HepG2 (cell line): Measurements from ENCODE around the gene NET1. TPM values are rescaled to one million over a fixed set of nuclear protein-coding genes. Genes with fewer than 3 reads are reported as not detected.

Experiments
- ATAC-seq: fragments of 200-7000 bp; cut with Tn5 transposase; 3 replicates; pipeline ENCODE4 v1.9.1; 2020; ENCODE audit warnings: mild to moderate bottlenecking, moderate library complexity
- BruUV-seq: library from RNA; stranded (reverse); fragments of 400-500 nt; replicated peaks from 2 replicates; lab custom pipeline; 2021; lab: Mats Ljungman, UMichigan
- CTCF ChIA-PET: fragments of 300-600 bp; formaldehyde crosslinking; extraction: SDS; loops from one replicate; lab custom pipeline; 2021; ENCODE audit warnings: low total read pairs, inconsistent platforms, low intra/inter-chr PET ratio; lab: Yijun Ruan, JAX
- POLR2A ChIA-PET: fragments of 350-600 bp; sonication (Branson Sonifier 250); formaldehyde crosslinking; loops from one replicate; lab custom pipeline; 2020; ENCODE audit warnings: antibody characterized with exemption, inconsistent platforms; lab: Yijun Ruan, JAX
- DNase-seq: peaks from one replicate; pipeline ENCODE4 v3.0.0-alpha.2; 2015; ENCODE audit warnings: low spot score
- FAIRE-seq: peaks from 3 replicates; lab custom pipeline; 2011; peaks lifted over from hg19 to GRCh38; lab: Jason Lieb, UNC
- H2AFZ ChIP-seq: one replicate; pipeline ENCODE4 v1.6.1; 2011; ENCODE audit warnings: low read length, inconsistent platforms
- H3K27ac ChIP-seq: fragments of 300-600 bp; 3 replicates; pipeline ENCODE4 v1.8.0; 2011; ENCODE audit warnings: mixed run types, mild to moderate bottlenecking, mixed read lengths, low read length, inconsistent platforms; ENCODE audit not compliant: insufficient read depth; ENCODE audit errors: extremely low read length
- H3K27me3 ChIP-seq, 2 experiments: fragments of 200-600 bp in 1 of 2; 2 replicates in 1 of 2; 3 replicates in 1 of 2; pipeline versions ENCODE4 v1.6.0 to v1.8.0; 2011; ENCODE audit warnings: low read length in 2 of 2, mild to moderate bottlenecking in 2 of 2, moderate library complexity in 2 of 2, inconsistent platforms in 1 of 2; ENCODE audit not compliant: insufficient read depth in 2 of 2, control insufficient read depth in 1 of 2
- H3K36me3 ChIP-seq, 2 experiments: fragments of 200-600 bp in 1 of 2; replicated peaks in 1 of 2; 2 replicates in 1 of 2; 3 replicates in 1 of 2; pipeline versions ENCODE4 v1.5.1 to v1.8.0; 2011; ENCODE audit warnings: low read length in 2 of 2, inconsistent platforms in 1 of 2; ENCODE audit not compliant: insufficient read depth in 2 of 2, control insufficient read depth in 1 of 2
- H3K4me1 ChIP-seq: 2 replicates; pipeline ENCODE4 v1.5.1; 2012; ENCODE audit warnings: low read length, inconsistent platforms; ENCODE audit not compliant: insufficient read depth
- H3K4me2 ChIP-seq: 2 replicates; pipeline ENCODE4 v1.6.0; 2011; ENCODE audit warnings: low read depth, low read length, inconsistent platforms
- H3K4me3 ChIP-seq, 3 experiments: fragments of 200-600 bp in 1 of 3; sonication (generic), shearing (Covaris generic) in 1 of 3; replicated peaks in 1 of 3; 2 replicates each; pipeline ENCODE4 v1.5.1; 2011 to 2016; ENCODE audit warnings: low read length in 3 of 3, inconsistent platforms in 2 of 3, low read depth in 2 of 3, mild to moderate bottlenecking in 2 of 3, control low read depth in 1 of 3, mixed read lengths in 1 of 3; ENCODE audit not compliant: insufficient read depth in 1 of 3
- H3K79me2 ChIP-seq: one replicate; pipeline ENCODE4 v1.6.1; 2011; ENCODE audit warnings: low read length, inconsistent platforms; ENCODE audit not compliant: insufficient read depth
- H3K9ac ChIP-seq: 2 replicates; pipeline ENCODE4 v1.6.0; 2011; ENCODE audit warnings: mild to moderate bottlenecking, low read depth, low read length, inconsistent platforms; ENCODE audit not compliant: insufficient read depth
- H3K9me3 ChIP-seq: 2 replicates; pipeline ENCODE4 v1.5.1; 2012; ENCODE audit warnings: mild to moderate bottlenecking, low read length
- H4K20me1 ChIP-seq: 2 replicates; pipeline ENCODE4 v1.6.0; 2011; ENCODE audit warnings: inconsistent platforms, mild to moderate bottlenecking, low read length, moderate library complexity; ENCODE audit not compliant: insufficient read depth
- AKAP8 ChIP-seq: sonication (generic); formaldehyde crosslinking; IDR thresholded peaks from 2 replicates; pipeline ENCODE4 v1.5.1; 2020; ENCODE audit warnings: mild to moderate bottlenecking, missing genetic modification reagents
- CEBPB ChIP-seq: IDR thresholded peaks from 2 replicates; pipeline ENCODE4 v1.6.1; 2011; ENCODE audit warnings: low read depth, low read length, improper control_type of control experiment, borderline replicate concordance
- CEBPG ChIP-seq: IDR thresholded peaks from 2 replicates; pipeline ENCODE4 v1.6.1; 2016
- CEBPZ ChIP-seq: IDR thresholded peaks from 2 replicates; pipeline ENCODE4 v1.6.1; 2012; ENCODE audit warnings: low read length, improper control_type of control experiment
- CTCF ChIP-seq: sonication (generic); formaldehyde crosslinking; IDR thresholded peaks from 2 replicates; pipeline ENCODE4 v1.5.0; 2020; ENCODE audit warnings: mild to moderate bottlenecking, missing genetic modification reagents, moderate library complexity
- FOXA1 ChIP-seq, 2 experiments: fragments of 450-650 bp in 1 of 2; sonication (generic) in 1 of 2; formaldehyde crosslinking in 1 of 2; IDR thresholded peaks; 2 replicates each; pipeline versions ENCODE4 v1.4.0 to v1.6.1; 2016 to 2020; ENCODE audit warnings: missing genetic modification reagents in 1 of 2
- GATA4 ChIP-seq: sonication (generic); IDR thresholded peaks from 2 replicates; pipeline ENCODE4 v1.6.1; 2016; ENCODE audit warnings: antibody characterized with exemption, low read depth, borderline replicate concordance
- GATAD2A ChIP-seq: IDR thresholded peaks from 2 replicates; pipeline ENCODE4 v1.6.1; 2016
- HDAC1 ChIP-seq: sonication (generic); formaldehyde crosslinking; IDR thresholded peaks from 2 replicates; pipeline ENCODE4 v1.5.1; 2020; ENCODE audit warnings: mild to moderate bottlenecking, missing genetic modification reagents
- HNRNPL ChIP-seq: fragments of 200-400 bp; formaldehyde crosslinking; IDR thresholded peaks from 2 replicates; pipeline ENCODE4 v1.6.1; 2017; ENCODE audit warnings: mild to moderate bottlenecking, low read depth, low read length
- KLF15 ChIP-seq: sonication (generic); formaldehyde crosslinking; IDR thresholded peaks from 2 replicates; pipeline ENCODE4 v1.8.1; 2023; ENCODE audit warnings: borderline replicate concordance, mild to moderate bottlenecking, inconsistent platforms, missing genetic modification reagents, mixed read lengths
- RAD21 ChIP-seq: fragments of 450-650 bp; formaldehyde crosslinking; IDR thresholded peaks from 2 replicates; pipeline ENCODE4 v1.5.0; 2020; ENCODE audit warnings: mild to moderate bottlenecking
- RXRB ChIP-seq: IDR thresholded peaks from 2 replicates; pipeline ENCODE4 v1.6.1; 2016; ENCODE audit warnings: borderline replicate concordance, missing genetic modification reagents, missing compliant biosample characterization
- SMAD3 ChIP-seq: sonication (generic); formaldehyde crosslinking; IDR thresholded peaks from 2 replicates; pipeline ENCODE4 v1.4.0; 2020; ENCODE audit warnings: missing genetic modification reagents
- SMC3 ChIP-seq: IDR thresholded peaks from 2 replicates; pipeline ENCODE4 v1.6.1; 2011; ENCODE audit warnings: low read length, improper control_type of control experiment
- TAF15 ChIP-seq: fragments of 200-400 bp; formaldehyde crosslinking; IDR thresholded peaks from one replicate; pipeline ENCODE4 v1.6.1; 2018; ENCODE audit warnings: mild to moderate bottlenecking, low read depth, low read length; ENCODE audit not compliant: poor library complexity, severe bottlenecking
- THAP7 ChIP-seq: sonication (generic); formaldehyde crosslinking; IDR thresholded peaks from 2 replicates; pipeline ENCODE4 v1.8.1; 2023; ENCODE audit warnings: mild to moderate bottlenecking, missing genetic modification reagents
- ZKSCAN5 ChIP-seq: sonication (generic); formaldehyde crosslinking; IDR thresholded peaks from 2 replicates; pipeline ENCODE4 v1.5.1; 2020; ENCODE audit warnings: mild to moderate bottlenecking, missing genetic modification reagents
- WGBS: methylation state at CpG from one replicate; pipeline ENCODE4 v1.1.6; 2017; ENCODE audit warnings: low lambda C conversion rate; 5-methylcytosine and 5-hydroxymethylcytosine counted together
- in situ Hi-C: cut with HindIII; loops from 2 replicates; pipeline ENCODE4 v1.10.0; 2017; ENCODE audit warnings: low pct_unique_long_range_greater_than_20kb; ENCODE audit not compliant: extremely low pct_ligation_motif_present
- intact Hi-C: fragments of 100-400 bp; cut with micrococcal nuclease; formaldehyde crosslinking; loops from one replicate; pipeline ENCODE4 v1.10.0; 2022; ENCODE audit not compliant: unreplicated experiment
- polyA plus RNA-seq, 8 experiments: library from polyadenylated mRNA; depleted of rRNA in 3 of 8; stranded (reverse) in 7 of 8; unstranded in 1 of 8; fragments of >200 nt; fragmentation: Illumina TruSeq in 4 of 8; extraction: Trizol in 4 of 8; gene quantifications; 2 replicates each; pipeline versions ENCODE4 v1.2.1 to v1.2.3, GENCODE V29; 2011 to 2016; ENCODE audit warnings: low read depth in 4 of 8, missing spikeins in 1 of 8, mixed read lengths in 1 of 8; ENCODE audit not compliant: insufficient read depth in 1 of 8
- total RNA-seq, 5 experiments: library from RNA; depleted of rRNA; stranded (reverse); fragments of >200 nt; fragmentation: Illumina TruSeq; extraction: Trizol; gene quantifications; 2 replicates each; pipeline ENCODE4 v1.2.3, GENCODE V29; 2016; ENCODE audit warnings: low read depth in 1 of 5

The NET1 gene
- total and polyA plus RNA-seq, 2 of the 13 experiments (the other 11 are each of a cell fraction or from before 2014, with no cell fraction given), result 48.1 to 65.8 TPM

- in situ Hi-C loops, result loop anchor here (5.0 kb wide), 1 partner anchor 180 kb away; no protein-coding TSS in a partner anchor
- Histone ChIP-seq H3K27ac (no peak overlapping the region), H2AFZ (no peak overlapping the region), H3K9me3 (no peaks in the 10 kb centered on the region), H3K4me2 (no peak overlapping the region), H3K9ac (no peak overlapping the region), H3K27me3 (no peaks in the 10 kb centered on the region), H4K20me1 (no peaks in the 10 kb centered on the region), H3K4me3 (no peak overlapping the region), H3K36me3 (peaks cover 0 to 2% of the 10 kb centered on the region in 2 experiments; a peak in 4 of 5 replicates), H3K79me2 (peaks cover 9% of the 10 kb centered on the region), H3K4me1 (peaks cover 5% of the 10 kb centered on the region)
- 73% methylated on average over 9 of the region's 9 CpGs for WGBS
- BruUV-seq, result no TSS peak
- DNase-seq (peak; percentile 43), FAIRE-seq (no peak), ATAC-seq (no peak)
- intact Hi-C loops, result loop anchor here (1.0 to 10.0 kb wide), 2 partner anchors 72 to 181 kb away; no protein-coding TSS in a partner anchor
- POLR2A ChIA-PET, result interaction anchor here (0.7 to 1.8 kb wide), 2 partner anchors 106 to 242 kb away, joined by 3 to 7 read pairs; partner anchors contain the start of gene TASOR2
- CTCF ChIA-PET, result interaction anchor here (0.9 to 2.9 kb wide), 4 partner anchors 181 to 627 kb away, joined by 3 to 31 read pairs (median 3); no protein-coding TSS in a partner anchor
- TF ChIP-seq CTCF (peak; percentile 74), AKAP8 (CRISPR knock-in tag) (no peak), SMAD3 (CRISPR knock-in tag) (no peak), KLF15 (CRISPR knock-in tag) (no peak), GATAD2A (CRISPR knock-in tag) (peak; percentile 41; the same call in 1 of the 2 replicates), HNRNPL (no peak), RAD21 (CRISPR knock-in tag) (peak; percentile 65), SMC3 (peak; percentile 84), ZKSCAN5 (no peak), HDAC1 (CRISPR knock-in tag) (no peak), GATA4 (no peak), TAF15 (no peak), CEBPG (CRISPR knock-in tag) (peak; percentile 71), CEBPZ (no peak), FOXA1 (IDR thresholded peaks at IDR 0.05) (no peak), FOXA1 (CRISPR knock-in tag; IDR thresholded peaks at IDR 0.05) (0 out of 2 replicates have a peak, but pooled peaks have one; percentile 13), CEBPB (peak; percentile 76), RXRB (CRISPR knock-in tag) (peak; percentile 11; the same call in 1 of the 2 replicates), THAP7 (CRISPR knock-in tag) (no peak)
Observed at GRCh38 chr10:5442065-5442989, 30.0 kb downstream of the NET1 start.
